Activated CD4-positive, alpha-beta T cell treated with anti-CD3 and anti-CD28 coated beads for 36 hours (primary cell): Measurements from ENCODE around the gene NCCRP1. TPM values are rescaled to one million over a fixed set of nuclear protein-coding genes. Genes with fewer than 3 reads are reported as not detected.

ENCODE experiments used
- total RNA-seq, 2 experiments: library from RNA; stranded (reverse); gene quantifications; one replicate each; pipeline ENCODE4 v1.2.3, GENCODE V29; 2021

The NCCRP1 gene
- total RNA-seq, 2 experiments from 2014 or later = not detected

Other genes with a start within 250 kb of the NCCRP1 start
- gene FBXO17, start 221.2 kb upstream of the NCCRP1 start, total RNA-seq = not detected
- under 1 TPM; 0.71 to 0.90 TPM for gene FBXO27, start 164.4 kb upstream of the NCCRP1 start, total RNA-seq
- not detected for gene ACP7, start 112.6 kb upstream of the NCCRP1 start, total RNA-seq
- gene PAK4, start 71.2 kb upstream of the NCCRP1 start, total RNA-seq = 10 to 100 TPM; 14.2 to 22.6 TPM
- gene SYCN, start 7.3 kb downstream of the NCCRP1 start, total RNA-seq = not detected
- gene IFNL3, start 48.0 kb downstream of the NCCRP1 start, total RNA-seq = under 1 TPM; 0.34 to 0.53 TPM
- gene IFNL4, start 51.9 kb downstream of the NCCRP1 start, total RNA-seq = not detected
- gene IFNL2, start 71.4 kb downstream of the NCCRP1 start, total RNA-seq = not detected
- under 1 TPM; 0.50 to 0.51 TPM for gene IFNL1, start 99.4 kb downstream of the NCCRP1 start, total RNA-seq
- gene LRFN1, start 123.9 kb downstream of the NCCRP1 start, total RNA-seq = 1 to 10 TPM; 5.3 to 5.4 TPM
- 100 to 1,000 TPM; 231 to 333 TPM for gene GMFG, start 139.1 kb downstream of the NCCRP1 start, total RNA-seq
- gene SAMD4B, start 145.5 kb downstream of the NCCRP1 start, total RNA-seq = 10 to 100 TPM; 45.2 to 46.9 TPM
- 10 to 100 TPM; 40.4 to 54.2 TPM for gene PAF1, start 194.1 kb downstream of the NCCRP1 start, total RNA-seq
- 10 to 100 TPM; 24.0 to 34.6 TPM for gene MED29, start 194.4 kb downstream of the NCCRP1 start, total RNA-seq
- gene ZFP36, start 209.9 kb downstream of the NCCRP1 start, total RNA-seq = 10 to 100 TPM; 69.1 to 69.3 TPM
- gene PLEKHG2, start 215.7 kb downstream of the NCCRP1 start, total RNA-seq = 10 to 100 TPM; 46.0 to 65.5 TPM
- gene RPS16, start 239.0 kb downstream of the NCCRP1 start, total RNA-seq = 1,000 to 10,000 TPM; 3,146 to 3,331 TPM
- 100 to 1,000 TPM; 157 to 165 TPM for gene SUPT5H, start 248.6 kb downstream of the NCCRP1 start, total RNA-seq